Measurements from ENCODE around the gene RAMP1. TPM values are rescaled to one million over a fixed set of nuclear protein-coding genes. Genes with fewer than 3 reads are reported as not detected.

The RAMP1 gene
- total RNA-seq (2022; extraction: Qiagen RNA extraction; ENCODE audit: low read depth): not detected in 5 replicates

GRCh38 chr2:237859533-237860272 is at the start of gene RAMP1:
RAMP1 (plus strand) TSS chr2:237859623; CDS start chr2:237859676, 53 bp downstream.

Other genes starting within 250 kb of the RAMP1 start
- 77.0 to 105 TPM (median 99.1 TPM) in 5 replicates for gene LRRFIP1, start 232.0 kb upstream of the RAMP1 start, total RNA-seq (2022; extraction: Qiagen RNA extraction; ENCODE audit: low read depth)
- gene RBM44, start 60.8 kb upstream of the RAMP1 start, total RNA-seq (2022; extraction: Qiagen RNA extraction; ENCODE audit: low read depth): 0.07 to 0.33 TPM (median 0.21 TPM) in 5 replicates
- 44.6 to 54.7 TPM (median 49.8 TPM) in 5 replicates for gene UBE2F, start 107.4 kb downstream of the RAMP1 start, total RNA-seq (2022; extraction: Qiagen RNA extraction; ENCODE audit: low read depth)
- gene SCLY, start 201.4 kb downstream of the RAMP1 start, total RNA-seq (2022; extraction: Qiagen RNA extraction; ENCODE audit: low read depth): 19.7 to 26.6 TPM (median 23.2 TPM) in 5 replicates
- gene ESPNL, start 240.7 kb downstream of the RAMP1 start, total RNA-seq (2022; extraction: Qiagen RNA extraction; ENCODE audit: low read depth): 0.06 to 0.46 TPM (median 0.18 TPM) in 5 replicates

All from A549 treated with DMSO at 1 μM for 4 hours (cell line).